Loucy (cell line): ENCODE results near the gene GALT.

Source experiments
- H2AFZ ChIP-seq: fragments of 200-600 bp; sonication (generic); 2 replicates; pipeline ENCODE4 v1.6.0; 2016; ENCODE audit warnings: antibody characterized with exemption, mild to moderate bottlenecking, low read length, moderate library complexity
- H3F3A ChIP-seq: fragments of 200-600 bp; 2 replicates; pipeline ENCODE4 v1.6.0; 2016; ENCODE audit warnings: antibody characterized with exemption, low read depth, mild to moderate bottlenecking
- H3K27me3 ChIP-seq: fragments of 200-600 bp; sonication (generic); 2 replicates; pipeline ENCODE4 v1.6.1; 2014; ENCODE audit warnings: low read length, mild to moderate bottlenecking; ENCODE audit not compliant: insufficient read depth, poor library complexity, severe bottlenecking
- H3K36me3 ChIP-seq: fragments of 200-600 bp; sonication (generic); 2 replicates; pipeline ENCODE4 v1.6.1; 2016; ENCODE audit warnings: low read length; ENCODE audit not compliant: insufficient read depth
- H3K4me1 ChIP-seq: fragments of 200-600 bp; sonication (generic); 2 replicates; pipeline ENCODE4 v1.5.1; 2014; ENCODE audit warnings: low read length, mild to moderate bottlenecking; ENCODE audit not compliant: insufficient read depth, poor library complexity, severe bottlenecking
- H3K4me2 ChIP-seq: fragments of 200-600 bp; sonication (generic); 2 replicates; pipeline ENCODE4 v1.6.0; 2014; ENCODE audit warnings: antibody characterized with exemption, low read length, low read depth, mild to moderate bottlenecking; ENCODE audit not compliant: poor library complexity, severe bottlenecking
- H3K4me3 ChIP-seq: fragments of 200-600 bp; sonication (generic); 2 replicates; pipeline ENCODE4 v1.5.1; 2014; ENCODE audit warnings: low read length, mild to moderate bottlenecking, mixed read lengths; ENCODE audit not compliant: poor library complexity, severe bottlenecking
- H3K79me2 ChIP-seq: fragments of 200-600 bp; sonication (generic); 2 replicates; pipeline ENCODE4 v1.6.1; 2014; ENCODE audit warnings: low read length; ENCODE audit not compliant: insufficient read depth
- H3K9ac ChIP-seq: fragments of 200-600 bp; sonication (generic); 2 replicates; pipeline ENCODE4 v1.6.0; 2014; ENCODE audit warnings: mild to moderate bottlenecking, low read depth, low read length, moderate library complexity; ENCODE audit not compliant: poor library complexity, severe bottlenecking
- H3K9me2 ChIP-seq: fragments of 200-600 bp; sonication (generic); replicated peaks from 2 replicates; pipeline ENCODE4 v1.6.1; 2016; ENCODE audit warnings: low read depth, low read length, mixed read lengths
- H3K9me3 ChIP-seq: fragments of 200-600 bp; sonication (generic); 2 replicates; pipeline ENCODE4 v1.6.1; 2014; ENCODE audit warnings: mild to moderate bottlenecking, antibody characterized with exemption, low read length, low read depth; ENCODE audit not compliant: insufficient read depth
- H4K20me1 ChIP-seq: fragments of 200-600 bp; sonication (generic); 2 replicates; pipeline ENCODE4 v1.6.0; 2014; ENCODE audit warnings: antibody characterized with exemption, low read length, mild to moderate bottlenecking; ENCODE audit not compliant: insufficient read depth, poor library complexity, severe bottlenecking
- CTCF ChIP-seq: fragments of 200-600 bp; sonication (generic); conservative IDR thresholded peaks from 2 replicates; pipeline ENCODE4 v1.5.1; 2014; ENCODE audit warnings: mild to moderate bottlenecking, antibody characterized with exemption, low read length
- EZH2phosphoT487 ChIP-seq: fragments of 200-600 bp; IDR thresholded peaks from 2 replicates; pipeline ENCODE4 v1.6.1; 2018; ENCODE audit warnings: antibody characterized with exemption, mild to moderate bottlenecking, moderate library complexity, borderline replicate concordance

Gene GALT

GRCh38 chr9:34655394-34655793 lies 8.9 kb downstream of the GALT start:
- no peak overlapping the region for H3K9ac ChIP-seq
- no peaks in the 10 kb centered on the region for H3F3A ChIP-seq
- no peaks in the 10 kb centered on the region for H3K79me2 ChIP-seq
- no peak for TF ChIP-seq EZH2phosphoT487
- TF ChIP-seq CTCF: no peak
- no peaks in the 10 kb centered on the region for H3K36me3 ChIP-seq
- H3K27me3 ChIP-seq: no peaks in the 10 kb centered on the region
- H3K4me2 ChIP-seq: no peak overlapping the region
- no peaks in the 10 kb centered on the region for H3K4me1 ChIP-seq
- no peak overlapping the region for H2AFZ ChIP-seq
- H3K4me3 ChIP-seq: no peak overlapping the region
- H4K20me1 ChIP-seq: no peaks in the 10 kb centered on the region
- H3K9me2 ChIP-seq: no peaks in the 10 kb centered on the region
- no peaks in the 10 kb centered on the region for H3K9me3 ChIP-seq

- Histone ChIP-seq H3K4me1 (no peaks in the 10 kb centered on the region), H3K9me2 (no peaks in the 10 kb centered on the region), H3K9me3 (no peaks in the 10 kb centered on the region), H3K9ac (no peak overlapping the region), H3K36me3 (no peaks in the 10 kb centered on the region), H3F3A (no peaks in the 10 kb centered on the region), H3K4me2 (no peak overlapping the region), H2AFZ (no peak overlapping the region), H3K4me3 (no peak overlapping the region), H3K79me2 (no peaks in the 10 kb centered on the region), H3K27me3 (no peaks in the 10 kb centered on the region), H4K20me1 (no peaks in the 10 kb centered on the region)
- no peak for TF ChIP-seq EZH2phosphoT487
- TF ChIP-seq CTCF: no peak
Observed at GRCh38 chr9:34656992-34657391, 10.5 kb downstream of the GALT start.

GRCh38 chr9:34658461-34658860 lies 12.0 kb downstream of the GALT start:
- H3K27me3 ChIP-seq: no peaks in the 10 kb centered on the region
- H3K4me3 ChIP-seq: no peak overlapping the region
- TF ChIP-seq EZH2phosphoT487 (no peak), CTCF (no peak)
- no peaks in the 10 kb centered on the region for H3K36me3 ChIP-seq
- H2AFZ ChIP-seq: no peak overlapping the region
- no peaks in the 10 kb centered on the region for H4K20me1 ChIP-seq
- H3K4me1 ChIP-seq: peaks cover 3% of the 10 kb centered on the region
- no peak overlapping the region for H3K9ac ChIP-seq
- H3K79me2 ChIP-seq: no peaks in the 10 kb centered on the region
- no peak overlapping the region for H3K4me2 ChIP-seq
- no peaks in the 10 kb centered on the region for H3K9me3 ChIP-seq
- no peaks in the 10 kb centered on the region for H3F3A ChIP-seq
- H3K9me2 ChIP-seq: no peaks in the 10 kb centered on the region
